ENCODE data around the gene DIP2C. TPM values are rescaled to one million over a fixed set of nuclear protein-coding genes. Genes with fewer than 3 reads are reported as not detected.

DIP2C gene
- total and polyA plus RNA-seq, 2 experiments from 2014 or later = 9.1 to 15.8 TPM

DNA sequence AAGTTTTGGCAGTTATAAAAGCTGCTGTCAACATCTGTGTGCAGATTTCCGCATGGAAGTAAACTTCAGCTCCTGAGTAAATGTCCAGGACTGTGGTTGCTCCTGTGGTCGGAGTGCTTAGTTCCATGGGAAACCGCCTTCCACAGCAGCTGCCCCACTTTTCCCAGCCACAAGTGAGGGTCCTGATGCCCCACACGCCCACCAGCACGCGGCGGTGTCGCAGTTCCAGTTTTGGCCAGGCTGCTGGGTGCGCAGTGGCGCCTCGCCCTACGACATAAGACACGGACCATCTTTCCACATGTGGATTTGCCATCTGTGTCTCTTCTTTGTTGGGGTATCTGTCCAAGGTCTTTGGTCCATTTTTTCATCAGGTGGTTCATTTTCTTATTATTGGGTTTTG lies 167.1 kb downstream of the DIP2C start:
- TF ChIP-seq, protein P1, sequence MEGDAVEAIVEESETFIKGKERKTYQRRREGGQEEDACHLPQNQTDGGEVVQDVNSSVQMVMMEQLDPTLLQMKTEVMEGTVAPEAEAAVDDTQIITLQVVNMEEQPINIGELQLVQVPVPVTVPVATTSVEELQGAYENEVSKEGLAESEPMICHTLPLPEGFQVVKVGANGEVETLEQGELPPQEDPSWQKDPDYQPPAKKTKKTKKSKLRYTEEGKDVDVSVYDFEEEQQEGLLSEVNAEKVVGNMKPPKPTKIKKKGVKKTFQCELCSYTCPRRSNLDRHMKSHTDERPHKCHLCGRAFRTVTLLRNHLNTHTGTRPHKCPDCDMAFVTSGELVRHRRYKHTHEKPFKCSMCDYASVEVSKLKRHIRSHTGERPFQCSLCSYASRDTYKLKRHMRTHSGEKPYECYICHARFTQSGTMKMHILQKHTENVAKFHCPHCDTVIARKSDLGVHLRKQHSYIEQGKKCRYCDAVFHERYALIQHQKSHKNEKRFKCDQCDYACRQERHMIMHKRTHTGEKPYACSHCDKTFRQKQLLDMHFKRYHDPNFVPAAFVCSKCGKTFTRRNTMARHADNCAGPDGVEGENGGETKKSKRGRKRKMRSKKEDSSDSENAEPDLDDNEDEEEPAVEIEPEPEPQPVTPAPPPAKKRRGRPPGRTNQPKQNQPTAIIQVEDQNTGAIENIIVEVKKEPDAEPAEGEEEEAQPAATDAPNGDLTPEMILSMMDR (IDR thresholded peaks at IDR 0.05; ENCODE audit: low read depth, low read length) = no peak
- H3K4me1 ChIP-seq (ENCODE audit: low read depth) = no peaks in the 10 kb centered on the region
- DNase-seq (ENCODE audit: low read depth in 1 of 2, low spot score in 1 of 2) = no peak

DNA sequence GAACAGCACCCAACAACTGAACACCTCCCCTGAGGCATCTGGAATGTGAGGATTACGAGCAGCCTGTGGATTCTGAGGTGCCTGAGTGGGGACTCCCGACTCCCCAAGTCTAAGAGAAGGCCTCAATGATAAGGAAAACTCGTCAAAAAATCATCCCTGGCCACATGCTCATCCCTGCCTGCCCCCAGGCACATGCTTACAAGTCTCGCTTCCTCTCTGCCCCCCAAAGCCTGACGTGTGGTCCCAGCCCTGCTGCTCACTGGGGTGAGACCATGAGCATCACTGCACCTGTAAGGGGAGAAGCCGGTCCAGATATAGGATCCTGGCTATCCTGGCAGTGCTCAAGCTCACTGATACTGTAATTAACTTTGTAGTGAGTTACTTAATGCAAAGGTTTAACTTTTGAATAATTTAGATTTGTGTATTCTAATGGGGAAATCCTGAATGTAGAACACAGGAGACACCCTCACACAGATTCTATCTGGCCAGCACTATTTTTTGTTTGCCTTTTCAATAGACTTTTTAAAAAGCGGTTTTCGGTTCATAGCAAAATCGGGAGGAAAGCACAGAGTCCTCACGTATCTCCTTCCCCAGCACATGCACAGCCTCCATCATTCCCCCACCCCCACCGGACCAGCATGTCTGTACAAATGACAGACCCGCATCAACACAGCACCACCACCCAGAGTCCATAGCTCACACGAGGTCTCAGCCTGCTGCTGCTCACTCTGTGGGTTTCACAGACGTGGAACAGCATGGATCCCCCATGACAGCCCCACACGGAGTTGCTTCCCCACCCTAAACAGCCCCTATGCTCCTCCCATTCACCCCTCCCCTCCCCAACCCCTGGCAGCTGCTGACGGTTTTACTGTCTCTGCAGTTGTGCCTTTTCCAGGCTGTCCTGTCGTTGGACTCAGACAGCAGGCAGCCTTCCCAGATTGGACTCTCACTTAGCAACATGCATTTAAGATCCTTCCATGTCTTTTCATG lies 167.9 kb downstream of the DIP2C start:
- TF ChIP-seq, protein P1 (IDR thresholded peaks at IDR 0.05; ENCODE audit: low read depth, low read length) = no peak
- Histone ChIP-seq H3K27ac (no peak overlapping the region), H3K27me3 (no peaks in the 10 kb centered on the region), H3K9me3 (ENCODE audit: low read depth) (no peaks in the 10 kb centered on the region), H3K4me1 (ENCODE audit: low read depth) (no peaks in the 10 kb centered on the region), H3K36me3 (no peaks in the 10 kb centered on the region), H3K4me3 (no peak overlapping the region)
- DNase-seq (ENCODE audit: low read depth in 1 of 2, low spot score in 1 of 2) = no peak

More for the DNA sequence above, 167.1 kb downstream of the DIP2C start:
- H3K9me3 ChIP-seq (ENCODE audit: low read depth) = no peaks in the 10 kb centered on the region
- no peak overlapping the region for H3K27ac ChIP-seq
- no peak overlapping the region for H3K4me3 ChIP-seq
- no peaks in the 10 kb centered on the region for H3K36me3 ChIP-seq
- H3K27me3 ChIP-seq = no peaks in the 10 kb centered on the region

DNA sequence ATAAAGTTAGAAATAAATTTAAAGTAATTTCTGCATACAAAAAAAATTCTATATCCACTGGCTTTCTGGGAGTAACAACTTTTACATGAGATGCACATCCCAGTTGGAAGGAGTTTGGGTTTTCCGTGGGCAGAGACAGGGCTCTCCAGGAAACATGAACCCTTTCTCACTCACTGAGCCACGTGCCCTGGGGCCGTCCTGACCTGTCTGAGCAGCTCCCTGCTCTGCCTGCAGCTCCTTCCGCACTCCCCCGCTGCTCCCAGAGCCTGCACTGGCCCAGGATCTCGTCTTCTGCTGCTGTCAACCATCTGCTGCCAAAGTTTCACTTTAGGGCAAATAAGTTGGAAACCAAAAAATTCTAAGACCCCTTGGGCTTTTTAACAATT lies 169.1 kb downstream of the DIP2C start:
- DNase-seq (ENCODE audit: low read depth in 1 of 2, low spot score in 1 of 2) = peak; percentile 31 to 49

DNA sequence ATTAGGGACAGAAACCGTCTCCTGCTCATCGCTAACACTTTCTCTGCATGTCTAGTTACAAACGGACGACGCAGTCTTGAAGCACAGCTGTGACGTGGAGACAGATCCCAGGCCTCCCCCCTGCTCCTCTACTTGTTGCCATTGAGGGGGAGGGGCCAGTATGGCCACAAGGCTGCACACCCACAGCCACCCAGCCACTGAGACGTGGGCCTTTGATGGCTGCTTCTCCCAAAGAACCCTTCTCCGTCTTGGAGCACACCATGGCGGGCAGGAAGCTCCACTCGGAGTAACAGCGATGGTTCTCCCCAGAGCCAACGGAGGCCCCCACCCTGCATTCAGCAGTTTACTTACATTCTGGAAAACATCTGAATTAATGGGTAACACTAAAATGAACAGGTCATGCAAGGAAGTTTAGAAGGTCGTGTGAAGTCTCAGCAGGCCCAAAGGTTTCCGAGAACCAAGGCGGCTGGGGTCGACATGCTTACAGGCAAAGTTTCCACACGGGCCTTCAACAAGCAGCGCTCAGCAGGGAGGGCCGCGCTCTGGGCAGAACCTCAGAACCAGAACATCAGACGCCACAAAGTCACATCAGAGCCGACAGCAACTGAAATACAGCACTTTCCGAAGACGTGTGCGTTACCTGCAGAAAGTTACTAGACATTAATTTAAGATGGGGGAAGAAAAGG lies 169.6 kb downstream of the DIP2C start:
- Histone ChIP-seq H3K4me3 (no peak overlapping the region), H3K27ac (no peak overlapping the region), H3K36me3 (no peaks in the 10 kb centered on the region), H3K4me1 (ENCODE audit: low read depth) (no peaks in the 10 kb centered on the region), H3K9me3 (ENCODE audit: low read depth) (no peaks in the 10 kb centered on the region), H3K27me3 (no peaks in the 10 kb centered on the region)
- TF ChIP-seq, protein P1 (IDR thresholded peaks at IDR 0.05; ENCODE audit: low read depth, low read length) = no peak
- DNase-seq (ENCODE audit: low read depth in 1 of 2, low spot score in 1 of 2) = no peak

More for the DNA sequence above, 169.1 kb downstream of the DIP2C start:
- no peaks in the 10 kb centered on the region for H3K9me3 ChIP-seq (ENCODE audit: low read depth)
- no peak overlapping the region for H3K4me3 ChIP-seq
- no peaks in the 10 kb centered on the region for H3K27me3 ChIP-seq
- TF ChIP-seq, protein P1 (IDR thresholded peaks at IDR 0.05; ENCODE audit: low read depth, low read length) = no peak
- no peak overlapping the region for H3K27ac ChIP-seq
- H3K36me3 ChIP-seq = no peaks in the 10 kb centered on the region
- H3K4me1 ChIP-seq (ENCODE audit: low read depth) = no peaks in the 10 kb centered on the region

DNA sequence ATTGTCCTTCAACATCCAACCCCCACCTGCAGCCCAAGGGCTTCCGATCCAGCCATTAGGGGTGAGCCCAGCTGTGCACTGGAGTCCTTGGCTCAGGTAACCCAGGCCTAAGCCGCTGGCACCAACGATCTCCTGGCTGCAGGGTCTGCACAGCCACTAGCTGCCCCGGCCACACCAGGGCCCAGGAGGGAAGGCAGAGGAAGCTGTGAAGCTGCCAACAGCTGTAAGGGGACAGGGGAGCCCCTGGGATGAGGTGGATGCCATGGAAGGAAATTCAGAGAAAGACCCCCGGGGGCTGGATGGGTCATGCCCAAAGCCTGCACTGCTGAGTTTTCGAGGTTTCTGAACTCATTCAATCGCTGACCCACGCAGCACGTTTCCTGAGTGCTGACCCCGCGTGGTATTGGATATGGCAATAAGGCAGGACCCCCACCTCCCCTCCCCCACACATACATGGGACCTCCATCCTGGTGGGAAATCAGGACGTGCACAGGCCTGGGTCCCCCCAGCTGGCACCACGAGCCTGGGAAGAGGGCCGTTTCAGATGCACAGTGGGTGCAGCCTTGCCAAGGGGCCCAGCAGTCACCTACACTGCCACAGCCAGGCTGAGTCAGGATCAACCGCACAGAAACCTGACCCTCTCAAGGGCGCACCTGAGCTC lies 170.3 kb downstream of the DIP2C start:
- Histone ChIP-seq H3K36me3 (no peaks in the 10 kb centered on the region), H3K4me1 (ENCODE audit: low read depth) (no peaks in the 10 kb centered on the region), H3K27ac (no peak overlapping the region), H3K27me3 (no peaks in the 10 kb centered on the region), H3K4me3 (no peak overlapping the region), H3K9me3 (ENCODE audit: low read depth) (no peaks in the 10 kb centered on the region)
- TF ChIP-seq, protein P1 (IDR thresholded peaks at IDR 0.05; ENCODE audit: low read depth, low read length) = no peak
- no peak for DNase-seq (ENCODE audit: low read depth in 1 of 2, low spot score in 1 of 2)
